COLO668 (cell line): ENCODE measurements around the gene MYL10.

Experiments used
- DNase-seq: peaks from one replicate; lab custom pipeline; 2025; ENCODE audit not compliant: unreplicated experiment; lab: John Stamatoyannopoulos, UW

Gene MYL10

GRCh38 chr7:101575721-101576120 is 53.4 kb downstream of the MYL10 start:
- no peak for DNase-seq

DNA sequence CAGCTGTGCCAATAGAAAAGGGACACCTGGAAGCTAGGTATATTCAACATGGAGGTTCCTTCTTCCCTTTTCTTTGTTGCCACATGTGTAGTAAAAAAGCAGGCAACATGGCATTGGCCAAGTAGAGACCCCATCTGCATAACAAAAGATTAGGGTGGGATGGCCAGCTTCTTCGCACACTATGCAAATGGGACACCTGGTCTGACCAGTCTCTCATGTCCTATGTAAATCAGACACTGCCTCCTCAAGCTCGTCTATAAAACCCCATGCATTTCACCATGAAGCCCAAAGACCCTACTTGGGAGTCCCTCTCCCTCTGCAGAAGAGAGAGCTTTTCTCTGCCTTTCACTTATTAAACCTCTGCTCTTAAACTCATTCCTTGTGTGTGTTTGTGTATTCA is 53.9 kb downstream of the MYL10 start:
- DNase-seq = no peak

- no peak for DNase-seq
Observed at GRCh38 chr7:101572156-101572555, 56.9 kb downstream of the MYL10 start.

DNA sequence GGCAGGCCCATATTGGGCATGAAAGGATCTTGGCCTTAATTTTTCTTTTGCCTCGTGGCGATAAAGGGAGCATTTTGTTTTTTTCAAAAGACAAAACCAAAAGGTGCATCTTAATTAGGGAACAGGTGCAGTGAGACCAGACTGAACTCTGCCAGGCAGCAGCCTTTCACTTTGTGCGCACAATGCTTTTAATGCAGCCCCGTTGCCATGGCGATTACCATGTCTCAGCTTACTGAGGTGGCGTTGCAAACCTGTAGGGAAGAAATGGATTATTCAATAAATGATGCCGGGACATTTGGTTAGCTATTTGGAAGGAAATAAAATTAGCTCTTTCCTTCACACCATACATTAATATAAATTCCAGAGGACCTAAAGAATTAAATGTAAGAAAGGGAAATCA is 61.9 kb downstream of the MYL10 start:
- DNase-seq = peak; percentile 18

- no peak for DNase-seq
Observed at GRCh38 chr7:101565601-101566209, 63.4 kb downstream of the MYL10 start.

DNA sequence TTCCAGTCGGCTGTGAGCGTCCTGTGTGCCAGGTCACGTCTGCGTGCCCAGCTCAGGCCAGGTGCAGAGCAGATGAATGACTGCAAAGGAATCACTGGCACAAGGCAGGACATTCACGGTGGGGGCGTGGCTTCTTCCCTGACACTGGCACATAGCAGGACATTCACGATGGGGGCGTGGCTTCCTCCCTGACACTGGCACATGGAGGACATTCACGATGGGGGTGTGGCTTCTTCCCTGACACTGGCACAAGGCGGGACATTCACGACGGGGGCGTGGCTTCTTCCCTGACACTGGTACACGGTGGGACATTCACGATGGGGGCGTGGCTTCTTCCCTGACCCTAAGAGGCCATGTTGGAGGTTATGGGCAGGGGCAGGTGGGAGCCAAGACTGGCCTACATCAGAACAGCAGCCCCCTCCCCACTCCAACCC is 64.3 kb downstream of the MYL10 start:
- no peak for DNase-seq

DNA sequence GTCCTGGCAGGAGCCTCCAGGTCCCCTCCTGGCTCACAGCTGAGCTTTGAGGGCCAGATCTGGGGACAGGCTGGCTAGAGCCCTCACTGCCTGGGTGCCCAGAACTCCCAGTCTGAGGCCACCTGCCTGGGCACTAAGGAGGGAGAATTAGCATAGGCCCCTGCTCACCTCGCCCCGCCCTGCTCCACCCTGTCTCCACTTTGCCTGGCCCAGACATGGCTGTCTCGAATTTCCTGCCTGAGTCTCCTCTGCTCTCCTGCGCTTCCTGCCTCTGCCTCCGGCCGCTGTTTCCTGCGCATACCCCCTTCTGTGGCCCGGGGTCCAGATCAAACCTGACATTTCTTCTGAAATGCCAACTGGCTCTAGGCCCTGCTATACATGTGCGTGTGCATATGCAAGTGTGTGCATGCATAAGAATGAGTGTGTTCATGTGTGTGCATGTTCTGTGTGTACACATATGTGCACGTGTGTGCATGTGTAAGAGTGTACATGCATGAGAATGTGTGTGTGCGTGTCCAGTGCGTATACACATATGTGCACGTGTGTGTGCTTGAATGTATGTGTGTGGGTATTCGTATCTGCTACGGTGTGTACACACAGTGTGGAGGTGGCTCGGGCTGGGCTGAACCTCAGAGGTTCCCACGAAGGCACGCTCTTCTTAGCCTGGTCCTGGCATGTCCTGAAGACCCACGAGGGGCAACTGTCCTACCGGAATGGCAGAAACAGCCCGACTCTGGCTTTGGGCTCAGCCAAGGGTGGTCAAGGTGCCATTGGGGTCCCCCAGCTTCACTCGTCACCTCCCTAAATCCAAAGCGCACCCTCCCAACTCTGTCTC is 64.9 kb downstream of the MYL10 start:
- DNase-seq = no peak
